CD4-positive, alpha-beta T cell treated with Interleukin-15 for 4 hours (primary cell): Measurements from ENCODE around the gene SUGCT.

ENCODE experiments used
- DNase-seq: peaks from one replicate; pipeline ENCODE4 v3.0.0-alpha.2; 2020; ENCODE audit warnings: low spot score

Gene SUGCT

DNA sequence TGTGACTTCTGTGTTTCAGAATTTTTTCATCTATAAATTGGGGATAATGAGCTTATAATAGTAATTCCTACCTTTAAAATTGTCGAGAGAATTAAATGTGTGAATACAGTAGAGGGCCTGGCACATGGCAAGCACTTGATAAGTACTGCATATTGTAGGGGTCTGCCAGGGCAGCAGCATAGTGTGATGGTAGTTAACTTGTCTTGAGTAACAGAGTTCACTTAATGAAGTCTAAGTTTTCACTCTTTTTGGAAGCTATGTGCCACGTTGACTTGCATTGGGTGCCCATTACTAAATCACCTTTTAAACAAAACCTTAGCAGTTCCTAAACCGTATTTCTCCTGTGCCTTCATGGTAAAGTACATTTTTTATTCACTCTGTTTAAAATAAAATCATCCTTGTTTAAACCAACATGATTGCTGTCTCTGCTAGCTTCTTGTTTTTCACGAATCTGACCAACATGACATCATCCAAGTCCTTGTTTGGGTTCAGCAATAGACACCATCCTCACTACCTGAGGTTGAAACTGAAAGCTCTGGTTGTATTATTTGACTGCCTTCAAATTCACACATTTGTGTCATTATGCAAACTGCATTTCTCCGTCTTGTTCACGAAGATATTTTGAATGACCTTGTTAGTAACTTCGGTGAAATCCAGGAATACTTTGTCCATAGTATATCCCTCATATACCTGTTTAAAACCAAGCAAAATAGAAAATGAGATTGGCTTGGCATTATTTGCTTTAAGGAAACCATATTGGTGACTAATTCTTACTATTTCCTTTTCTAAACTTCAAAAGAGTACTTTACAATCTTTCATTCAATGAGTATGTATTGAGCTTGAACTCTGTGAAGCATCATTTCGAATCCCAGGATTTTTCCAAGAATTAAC is 340.2 kb downstream of the SUGCT start:
- DNase-seq, result no peak

DNA sequence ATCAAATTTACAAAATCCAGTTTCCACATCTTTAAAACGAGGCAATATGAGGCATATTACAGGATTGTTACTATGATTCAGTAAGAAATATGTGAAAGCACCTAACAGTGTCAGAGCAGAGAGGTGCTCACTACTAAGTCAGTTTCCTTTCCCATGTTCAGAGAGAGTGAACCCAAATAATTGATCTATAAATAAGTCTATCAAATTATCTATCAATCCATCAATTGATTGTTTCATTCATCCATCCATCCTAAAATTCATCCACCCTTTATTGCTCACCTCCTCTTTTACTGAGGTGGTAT is 340.8 kb downstream of the SUGCT start:
- no peak for DNase-seq

DNA sequence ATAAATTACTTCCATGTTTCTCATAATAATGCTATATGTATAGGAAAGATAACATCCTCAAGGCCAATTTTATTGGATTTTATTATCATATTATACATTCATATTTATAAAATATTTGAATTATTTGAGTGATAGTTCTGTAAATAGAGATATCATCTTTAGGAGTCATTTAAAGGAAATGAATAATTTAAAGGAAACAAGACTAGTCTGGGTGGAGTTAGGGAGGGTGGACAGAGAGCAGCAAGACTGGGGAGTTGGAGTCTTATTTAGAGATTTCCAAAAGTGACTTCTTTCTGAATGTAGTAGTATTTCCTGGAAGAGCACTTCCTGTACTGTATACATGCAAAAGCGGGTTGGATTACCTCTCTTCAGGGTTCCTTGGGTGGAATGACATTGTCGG is 342.3 kb downstream of the SUGCT start:
- DNase-seq, result no peak

DNA sequence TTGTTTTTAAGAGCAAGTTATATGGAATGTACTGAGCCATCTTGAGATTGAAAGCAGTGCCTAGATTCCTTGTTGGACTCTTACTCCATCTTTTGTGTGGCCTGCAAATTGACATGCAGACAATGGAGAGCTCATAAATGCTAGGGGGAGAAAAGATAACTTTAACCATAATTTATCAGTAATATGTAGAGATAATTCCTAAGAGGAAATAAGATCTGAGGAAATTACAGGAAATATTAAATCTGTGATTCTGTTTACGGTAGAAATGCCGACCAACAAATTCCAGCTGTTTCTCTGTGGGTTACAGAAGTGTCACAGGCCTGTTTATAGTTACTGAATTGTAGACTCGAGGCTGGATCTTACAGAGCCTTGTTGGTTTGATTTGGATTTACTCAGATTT is 348.0 kb downstream of the SUGCT start:
- DNase-seq, result no peak

DNA sequence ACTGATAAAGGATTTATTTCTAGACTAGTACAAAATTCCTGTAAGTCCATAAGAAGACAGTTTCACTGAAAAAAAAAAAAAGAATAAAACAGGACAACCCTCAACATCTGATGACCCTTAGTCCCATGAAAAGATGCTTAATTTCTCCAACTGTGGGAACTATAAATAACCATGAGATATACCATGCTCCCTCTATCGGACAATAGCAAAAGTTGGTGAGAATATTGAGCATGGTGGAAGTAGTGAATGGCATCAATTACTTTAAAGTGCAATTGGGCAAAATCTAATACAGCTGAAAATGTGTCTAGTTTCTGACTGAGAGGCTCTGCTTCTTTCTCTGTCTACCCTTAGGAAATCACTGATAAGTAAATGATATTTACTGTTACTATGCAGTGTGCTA is 348.8 kb downstream of the SUGCT start:
- DNase-seq, result no peak

DNA sequence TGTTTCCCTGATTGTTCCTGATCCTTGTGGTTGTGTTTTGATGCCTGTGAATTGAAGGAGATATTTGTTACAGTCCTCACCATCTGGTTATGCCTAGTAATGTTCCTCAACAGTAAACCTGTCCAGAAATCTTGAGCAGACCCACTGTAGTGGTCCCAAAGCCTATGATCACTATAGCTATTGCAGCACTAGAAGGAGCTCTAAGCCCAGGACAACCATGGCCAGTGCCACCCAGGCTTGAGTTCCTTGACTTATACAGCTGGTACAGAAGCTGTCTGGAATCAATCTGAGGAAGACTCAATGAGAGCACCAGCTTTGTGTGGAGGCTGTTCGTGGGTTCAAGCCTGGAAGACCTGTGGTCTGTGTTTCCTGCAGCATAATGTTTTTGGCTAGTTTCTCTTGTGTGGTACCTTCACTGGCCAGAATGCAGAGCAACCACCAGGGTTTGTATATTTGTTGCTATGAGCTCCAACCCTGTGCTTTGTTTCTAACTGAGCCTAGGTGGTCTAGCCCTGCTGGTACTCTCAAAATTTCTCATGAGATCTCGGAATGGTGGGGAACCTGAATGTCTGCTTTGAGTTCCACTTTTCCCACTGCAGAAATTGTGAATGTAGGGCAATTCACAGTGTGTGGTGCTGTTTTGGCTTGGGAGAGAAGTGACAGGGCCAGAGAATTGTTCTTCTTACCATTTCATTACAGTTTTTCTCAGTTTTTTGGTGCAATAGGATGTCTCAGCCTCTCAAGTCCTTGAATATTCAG is 355.2 kb downstream of the SUGCT start:
- no peak for DNase-seq

DNA sequence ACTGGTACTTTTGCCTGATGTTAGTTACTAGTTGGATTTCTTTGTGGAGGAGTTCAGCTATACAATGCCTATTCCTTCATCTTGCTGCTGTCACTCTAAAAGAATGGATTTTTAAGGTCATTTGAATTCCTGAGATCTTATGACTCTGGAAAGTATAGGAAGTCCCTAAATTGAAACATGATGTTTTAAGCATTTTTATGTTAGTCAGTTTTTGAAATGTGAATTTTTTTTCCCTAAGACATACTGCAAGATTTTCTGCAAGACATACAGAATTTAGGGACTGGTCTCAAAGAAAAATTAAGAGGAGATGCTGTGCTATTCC is 355.8 kb downstream of the SUGCT start:
- no peak for DNase-seq

DNA sequence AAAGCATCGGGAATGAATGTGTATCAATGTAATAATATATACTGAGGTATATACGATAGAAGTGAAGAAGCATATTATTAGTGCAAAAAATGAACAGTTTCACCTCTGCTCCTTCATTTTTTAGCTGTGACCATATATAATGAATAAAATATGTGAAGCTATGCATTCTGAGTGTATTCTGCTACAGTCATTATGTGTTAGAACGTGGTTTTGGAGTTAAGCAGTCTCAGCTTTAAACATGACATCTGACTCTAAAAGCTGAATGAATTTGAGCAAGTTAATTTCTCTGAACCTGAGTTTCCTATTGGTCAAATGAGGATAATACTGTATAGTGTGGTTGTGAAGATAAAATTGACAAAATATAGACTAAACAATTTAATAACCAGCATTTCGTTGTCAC is 358.1 kb downstream of the SUGCT start:
- no peak for DNase-seq

DNA sequence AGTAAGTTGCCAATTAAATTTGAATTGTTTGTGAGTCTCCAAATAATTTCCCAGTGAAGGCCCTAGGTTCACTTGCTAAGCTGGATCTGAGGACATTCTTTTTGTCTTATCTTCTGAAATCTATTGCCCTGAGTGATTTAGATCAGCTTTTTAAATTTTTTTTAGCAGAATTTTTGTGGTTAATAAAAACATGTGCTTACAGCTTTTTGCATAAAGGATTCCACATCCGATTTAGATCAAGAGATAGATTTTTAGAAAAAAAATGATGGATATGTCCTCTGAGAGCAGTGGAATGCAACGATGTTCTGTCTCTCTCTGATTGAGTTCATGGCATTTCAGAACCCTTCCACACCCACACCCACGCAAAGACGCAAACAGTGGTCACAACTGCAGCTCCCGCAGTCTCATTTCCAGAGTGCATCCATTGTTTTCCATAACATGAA is 358.8 kb downstream of the SUGCT start:
- no peak for DNase-seq

DNA sequence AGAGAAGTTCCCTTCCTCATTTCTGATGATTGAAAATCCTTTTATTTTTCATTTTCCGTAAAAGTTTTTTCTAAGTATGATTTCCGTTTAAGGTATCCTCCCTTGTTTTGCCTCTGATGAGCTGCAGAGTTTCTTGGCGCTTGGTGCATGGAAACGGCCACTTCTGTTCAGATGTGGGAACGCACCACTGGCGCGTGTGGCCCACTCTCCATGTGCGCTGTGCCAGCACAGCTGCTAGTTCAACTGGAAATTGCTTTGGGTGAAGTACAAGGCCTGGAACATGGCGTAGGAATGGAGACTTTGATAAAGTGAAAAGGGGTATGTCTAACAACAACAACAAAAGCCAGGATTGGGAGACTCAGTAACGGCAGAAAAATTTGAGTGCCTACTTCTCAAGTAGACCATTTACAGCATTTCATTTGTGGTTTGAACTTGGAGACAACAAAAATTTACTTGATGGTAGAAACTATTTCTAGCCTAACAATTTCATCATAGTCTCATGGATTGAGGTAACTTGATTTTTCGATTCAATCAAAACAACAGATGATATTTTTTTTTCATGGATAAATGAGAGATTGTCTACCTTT is 364.2 kb downstream of the SUGCT start:
- DNase-seq, result no peak

DNA sequence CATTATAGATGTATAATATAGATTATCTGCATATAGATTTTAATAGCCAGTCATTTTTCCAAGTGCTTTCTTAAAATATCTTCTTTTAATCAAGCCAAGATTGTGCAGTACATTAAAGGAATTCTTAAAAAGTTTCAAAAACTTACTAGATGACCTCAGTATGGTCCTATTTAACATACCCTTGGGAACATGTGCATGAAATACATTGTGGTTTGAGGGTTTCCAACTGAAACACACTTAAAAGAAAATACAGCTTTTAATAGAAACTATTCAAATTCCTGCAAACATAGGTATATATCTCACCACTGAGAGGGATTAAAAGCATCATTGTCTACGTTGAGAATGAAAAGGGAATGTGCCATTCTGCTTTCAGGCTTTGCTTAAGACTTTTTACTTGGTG is 364.9 kb downstream of the SUGCT start:
- DNase-seq, result no peak

DNA sequence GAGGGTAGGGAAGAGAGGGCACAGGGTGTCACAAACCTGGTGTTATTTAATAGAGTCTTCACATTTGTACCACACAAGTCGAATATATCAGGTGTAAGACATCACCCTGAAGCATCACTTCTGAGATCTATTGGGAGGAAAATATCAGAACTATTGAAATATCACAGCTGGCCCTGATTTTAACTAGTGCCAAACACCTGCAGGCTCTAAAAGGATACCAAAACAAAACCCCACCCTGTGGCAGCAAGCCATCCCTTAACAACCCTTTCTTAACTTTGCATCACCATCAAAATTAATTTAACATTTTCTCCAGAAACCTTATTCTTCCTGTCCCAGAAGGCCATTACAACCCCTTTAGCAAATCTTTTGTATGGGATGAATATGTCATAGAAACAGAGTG is 365.4 kb downstream of the SUGCT start:
- no peak for DNase-seq

DNA sequence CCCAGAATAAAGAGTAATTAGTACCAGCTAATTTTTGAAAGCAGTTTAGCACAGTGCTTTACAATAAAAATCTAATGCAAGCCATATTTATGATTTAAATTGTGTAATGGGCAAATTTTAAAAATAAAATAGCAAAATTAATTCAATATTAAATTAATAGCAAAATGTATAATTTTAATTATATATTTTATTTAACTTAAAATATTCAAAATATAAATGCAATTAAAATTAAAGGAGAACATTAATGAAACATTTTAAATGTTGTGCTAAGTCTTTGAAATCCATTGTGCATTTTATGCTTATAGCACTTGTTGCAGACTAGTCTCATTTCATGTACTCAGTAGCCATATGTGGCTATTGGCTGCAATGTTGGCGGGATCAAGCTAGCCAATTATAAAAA is 367.6 kb downstream of the SUGCT start:
- DNase-seq, result no peak

DNA sequence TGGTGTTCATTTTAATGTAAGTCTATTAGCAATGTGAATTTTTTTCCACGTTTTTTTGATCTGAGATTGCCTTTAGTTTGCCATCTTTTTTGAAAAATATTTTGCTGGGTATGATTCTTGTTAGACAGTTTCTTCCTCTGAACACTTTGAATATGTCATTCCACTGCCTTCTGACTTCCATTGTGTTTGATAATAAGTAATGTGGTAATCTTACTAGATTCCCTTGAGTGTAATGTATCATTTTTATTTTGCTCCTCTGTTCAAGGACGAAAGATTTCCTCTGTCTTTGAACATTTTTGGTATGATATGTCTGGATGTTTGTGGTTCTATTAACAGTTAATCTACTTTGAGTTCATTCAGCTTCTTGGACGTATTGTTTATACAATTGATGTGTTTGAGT is 371.4 kb downstream of the SUGCT start:
- no peak for DNase-seq

DNA sequence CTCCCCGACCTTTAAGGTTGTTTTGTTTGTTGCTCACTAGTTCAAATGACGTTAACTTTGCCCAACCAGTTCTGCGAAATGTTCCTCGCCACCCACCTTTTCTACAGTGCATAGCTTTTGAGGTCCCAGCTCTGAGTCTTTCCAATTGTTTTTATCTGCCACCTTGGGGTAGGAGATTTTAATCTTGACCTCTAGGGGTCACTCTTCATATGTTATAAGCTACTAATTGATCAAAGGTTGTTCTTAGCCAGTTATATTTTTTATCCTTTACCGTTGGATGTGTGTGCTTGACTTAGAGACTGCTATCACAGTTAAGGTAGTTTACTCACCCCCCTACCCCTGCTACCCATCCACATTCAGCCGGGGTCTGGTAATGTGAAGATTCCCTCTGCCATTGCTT is 372.4 kb downstream of the SUGCT start:
- no peak for DNase-seq

DNA sequence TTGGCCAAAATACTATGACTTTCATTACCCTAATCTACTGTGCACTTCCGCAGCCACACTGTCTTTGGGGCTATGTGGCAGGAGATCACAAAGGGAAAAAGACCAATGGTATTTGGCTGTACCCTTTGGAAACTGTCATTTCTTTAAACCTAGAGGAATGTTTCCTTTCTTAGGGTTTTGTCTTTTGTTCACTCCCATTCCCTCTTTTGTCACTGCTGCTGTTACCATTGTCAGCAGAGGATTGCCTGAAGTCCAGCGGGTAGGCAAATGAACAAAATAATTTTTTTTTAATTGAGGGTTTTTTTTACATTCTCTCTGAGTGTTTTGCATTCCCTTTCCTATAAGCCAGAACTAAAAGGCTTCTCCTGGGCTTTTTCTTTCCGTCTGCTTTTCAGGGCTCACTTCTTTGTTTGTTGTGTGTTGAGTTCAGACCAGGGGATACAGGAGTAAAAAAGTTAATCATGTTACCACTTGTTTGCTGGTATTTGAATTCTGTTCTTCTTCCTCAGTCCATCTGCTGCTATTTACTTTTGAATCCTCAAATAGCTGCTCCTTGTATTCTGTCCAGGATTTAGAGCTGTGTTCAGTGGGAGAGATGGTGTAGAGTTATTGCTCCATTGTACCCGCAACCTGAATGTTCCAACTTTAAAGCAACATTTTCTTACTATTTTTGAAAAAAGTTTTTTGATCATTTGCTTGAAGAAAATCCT is 374.6 kb downstream of the SUGCT start:
- DNase-seq, result no peak

DNA sequence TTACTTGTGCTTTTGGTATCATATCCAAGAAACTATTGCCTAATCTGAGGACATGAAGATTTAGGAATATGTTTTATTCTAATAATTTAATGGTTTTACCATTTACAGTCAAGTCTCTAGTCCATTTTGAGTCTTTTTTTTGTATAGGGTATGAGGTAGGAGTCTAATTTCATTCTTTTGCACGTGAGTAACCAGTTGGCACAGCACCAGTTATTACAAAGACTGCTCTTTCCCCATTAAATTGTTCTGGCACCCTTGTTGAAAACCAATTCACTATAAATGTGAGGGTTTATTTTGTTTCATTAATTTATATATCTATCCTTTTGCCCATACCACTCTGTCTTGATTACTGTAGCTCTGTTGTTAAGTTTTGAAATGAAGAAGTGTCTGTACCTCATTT is 381.6 kb downstream of the SUGCT start:
- DNase-seq, result no peak

DNA sequence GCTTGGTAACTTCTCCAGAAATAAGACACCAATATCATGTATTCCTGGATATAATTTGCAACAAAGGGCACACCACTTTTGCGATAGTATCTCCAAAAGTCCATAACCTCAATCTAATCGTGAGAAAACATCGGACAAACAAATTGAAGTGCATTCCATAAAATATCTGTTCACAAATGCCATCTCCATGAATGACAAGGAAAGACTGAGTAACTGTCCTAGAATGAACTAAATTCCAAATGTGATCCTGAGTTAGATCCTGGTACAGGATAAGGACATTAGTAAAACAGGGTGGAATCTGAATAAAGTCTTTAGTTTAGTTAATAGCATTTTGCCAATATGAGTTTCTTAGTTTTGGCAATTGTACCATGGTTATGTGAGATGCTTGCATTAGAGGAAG is 384.2 kb downstream of the SUGCT start:
- no peak for DNase-seq

DNA sequence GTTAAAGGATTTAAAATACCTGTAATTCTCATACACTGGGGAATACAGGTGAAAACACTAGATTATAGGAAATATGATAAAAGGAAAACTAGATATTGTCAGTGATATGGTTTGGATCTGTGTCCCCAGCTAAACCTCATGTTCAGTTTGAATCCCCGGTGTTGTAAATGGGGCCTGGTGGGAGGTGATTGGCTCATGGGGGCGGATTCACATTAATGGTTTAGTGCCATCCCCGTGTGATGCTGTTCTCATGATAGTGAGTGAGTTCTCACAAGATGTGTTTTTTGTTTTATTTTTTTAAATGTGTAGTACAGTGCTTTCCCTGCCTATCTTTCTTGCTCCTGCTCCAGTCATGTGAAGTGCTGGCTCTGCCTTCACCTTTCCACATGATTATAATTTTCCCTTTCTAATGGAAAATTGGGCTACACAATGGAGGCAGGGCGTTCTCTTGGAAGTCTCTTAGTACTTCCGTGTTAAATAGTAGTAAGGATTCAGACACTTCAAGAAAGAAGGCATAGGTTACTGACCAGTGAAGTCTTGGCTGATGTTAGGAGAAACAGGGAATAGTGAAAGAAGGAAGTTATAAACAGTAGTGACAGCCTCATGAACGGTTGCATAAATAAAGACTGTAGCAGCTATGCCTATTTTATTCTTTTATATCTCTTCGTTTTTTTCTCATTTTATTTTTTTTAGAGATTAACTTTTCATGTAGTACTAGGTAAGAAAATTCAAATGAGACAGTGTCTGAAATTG is 386.4 kb downstream of the SUGCT start:
- no peak for DNase-seq

DNA sequence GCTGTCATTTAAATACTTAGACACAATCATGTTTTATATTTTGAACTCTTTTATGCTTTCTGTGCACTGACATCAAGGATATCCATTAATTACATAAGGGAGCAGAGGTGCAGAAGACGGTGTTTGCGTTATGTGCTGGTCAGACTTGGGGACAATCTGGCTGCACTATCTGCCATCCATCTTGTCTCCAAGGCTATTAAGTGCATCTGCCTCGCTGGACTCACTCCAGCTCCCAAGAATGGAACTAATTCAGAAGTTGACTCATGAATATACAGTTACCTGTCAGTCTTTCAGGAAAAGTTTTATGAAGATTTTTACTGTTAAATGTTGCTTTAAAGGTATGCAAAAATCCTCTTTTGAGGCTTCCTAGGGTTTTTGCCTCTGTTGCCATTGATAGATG is 391.0 kb downstream of the SUGCT start:
- no peak for DNase-seq

DNA sequence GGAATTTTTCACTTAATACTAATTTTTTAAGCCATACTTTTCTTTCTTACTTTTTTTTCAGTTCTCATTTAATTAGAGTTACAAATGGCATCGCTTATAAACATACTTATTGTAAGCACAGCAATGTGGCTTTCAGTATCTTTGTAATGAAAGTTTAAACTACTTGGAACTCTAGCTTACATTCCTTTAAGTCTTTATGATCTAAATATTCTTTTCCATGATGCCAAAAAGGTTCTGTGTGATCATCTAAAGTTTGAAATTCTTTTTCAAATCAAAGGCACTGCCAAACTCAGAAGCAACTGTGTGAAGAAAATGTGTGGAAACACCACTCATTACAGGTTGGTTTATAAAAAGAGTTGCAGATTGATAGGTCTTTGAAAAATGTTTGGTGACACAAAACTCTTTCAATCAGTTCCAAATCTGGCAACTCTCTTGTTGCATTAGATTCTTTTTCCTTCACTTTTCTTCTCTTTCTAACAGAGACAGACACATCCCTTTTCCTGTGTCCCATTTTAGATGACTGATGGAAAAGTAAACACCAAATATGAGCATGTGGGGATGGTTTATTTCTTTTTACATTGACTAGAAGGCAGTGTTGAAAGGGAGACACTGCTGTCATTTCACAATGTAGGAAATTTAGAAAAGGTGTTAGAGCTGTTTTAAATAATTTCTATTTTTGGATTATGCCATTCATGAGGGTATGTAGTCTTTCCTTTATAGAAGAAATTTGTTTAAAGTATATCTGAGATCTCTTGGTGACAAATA is 392.3 kb downstream of the SUGCT start:
- DNase-seq, result no peak
